NCI-H2227 treated with DMSO at 0.1 percent for 48 hours (cell line): ENCODE results near the gene KCNK13.
"Not testable (repeated sequence)": the region's sequence is repeated elsewhere in the genome, so short reads cannot be mapped to it uniquely, and the experiment has no call there.

Source experiments
- DNase-seq: peaks from one replicate; lab custom pipeline; 2025; lab: John Stamatoyannopoulos, UW

The KCNK13 gene

DNA sequence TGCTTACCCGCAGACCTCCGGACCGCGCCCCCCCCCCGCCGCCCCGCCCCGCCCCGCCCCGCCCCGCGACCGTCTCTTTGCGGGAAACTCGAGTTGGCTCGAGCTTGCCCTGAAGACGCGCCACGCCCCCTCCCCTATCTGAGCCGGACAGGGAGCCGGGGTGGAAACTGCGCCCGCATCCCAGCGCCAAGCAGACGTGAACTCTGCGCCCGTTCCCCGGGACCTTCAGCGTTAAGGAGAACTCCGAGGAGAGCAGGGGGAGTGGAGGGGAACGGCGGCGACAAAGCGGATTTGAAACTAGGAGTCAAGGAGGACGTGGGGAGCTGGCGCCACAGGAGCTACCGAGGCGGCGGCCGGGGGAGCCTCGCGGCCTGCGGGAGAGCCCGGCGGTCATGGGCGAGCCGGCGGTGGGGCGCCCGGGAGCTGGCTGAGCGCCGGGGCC, at the start of gene KCNK13:
TSS of gene KCNK13 (plus strand) at position 310 of the 442 bp plus-strand sequence. CDS start 212 bp downstream, outside the sequence.
- no peak for DNase-seq

- no peak for DNase-seq
These were observed 44.4 kb upstream of the KCNK13 start for GRCh38 chr14:90017371-90017770.

DNA sequence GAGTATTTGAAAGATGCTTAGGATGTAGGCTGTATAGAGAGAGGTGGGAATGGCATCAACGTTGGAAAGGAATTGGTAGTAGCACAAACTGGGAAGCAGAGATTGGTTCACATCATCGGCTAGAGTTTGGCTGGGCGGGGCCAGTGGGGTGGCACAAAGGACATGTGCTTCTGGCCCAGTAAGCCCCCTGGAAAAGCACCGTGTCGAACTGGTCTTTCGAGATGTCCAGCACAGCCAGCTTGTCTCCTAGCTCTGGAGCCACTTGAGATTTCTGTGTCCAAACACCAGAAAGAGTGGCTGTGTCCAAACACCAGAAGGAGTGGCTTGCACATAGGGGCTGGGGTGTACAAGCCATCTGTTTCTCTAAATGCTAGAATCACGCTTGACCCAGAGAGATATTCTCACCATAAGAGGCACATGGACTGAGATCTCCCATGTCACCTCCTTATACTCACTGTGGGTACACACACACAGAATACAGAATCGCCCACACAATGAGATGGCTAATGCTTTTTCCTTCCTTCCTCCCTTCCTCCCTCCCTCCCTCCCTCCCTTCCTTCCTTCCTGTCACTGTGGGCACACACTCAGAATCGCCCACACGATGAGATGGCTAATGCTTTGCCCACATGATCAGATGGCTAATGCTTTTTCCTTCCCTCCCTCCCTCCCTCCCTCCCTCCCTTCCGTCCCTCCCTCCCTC, 41.8 kb upstream of the KCNK13 start:
- DNase-seq = no peak

GRCh38 chr14:90023176-90023896, 38.5 kb upstream of the KCNK13 start:
- no peak for DNase-seq

DNA sequence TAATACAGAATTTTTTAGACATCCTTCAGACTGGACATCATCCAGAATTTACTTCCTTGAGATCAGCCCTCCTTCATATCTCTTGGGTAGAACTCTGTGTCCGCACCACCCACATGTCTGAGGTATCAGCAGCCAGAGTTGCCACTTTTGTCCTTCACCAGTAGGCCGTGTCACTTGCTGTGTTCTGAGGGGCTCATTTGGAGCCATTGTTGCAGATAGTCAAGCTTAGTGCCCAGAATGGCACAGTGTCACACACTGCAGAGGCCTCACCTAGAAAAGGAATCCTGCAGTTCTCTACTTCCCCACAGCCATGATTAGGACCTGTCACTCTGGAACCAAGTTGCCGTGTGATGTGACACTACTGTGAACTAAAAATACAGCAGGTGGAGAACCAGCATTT, 36.9 kb upstream of the KCNK13 start:
- no peak for DNase-seq

DNA sequence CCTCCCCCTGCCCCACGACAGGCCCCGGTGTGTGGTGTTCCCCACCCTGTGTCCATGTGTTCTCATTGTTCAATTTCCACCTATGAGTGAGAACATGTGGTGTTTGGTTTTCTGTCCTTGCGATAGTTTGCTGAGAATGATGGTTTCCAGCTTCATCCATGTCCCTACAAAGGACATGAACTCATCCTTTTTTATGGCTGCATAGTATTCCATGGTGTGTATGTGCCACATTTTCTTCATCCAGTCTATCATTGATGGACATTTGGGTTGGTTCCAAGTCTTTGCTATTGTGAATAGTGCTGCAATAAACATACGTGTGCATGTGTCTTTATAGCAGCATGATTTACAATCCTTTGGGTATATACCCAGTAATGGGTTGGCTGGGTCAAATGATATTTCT, 35.2 kb upstream of the KCNK13 start:
- DNase-seq = not testable (repeated sequence)

DNA sequence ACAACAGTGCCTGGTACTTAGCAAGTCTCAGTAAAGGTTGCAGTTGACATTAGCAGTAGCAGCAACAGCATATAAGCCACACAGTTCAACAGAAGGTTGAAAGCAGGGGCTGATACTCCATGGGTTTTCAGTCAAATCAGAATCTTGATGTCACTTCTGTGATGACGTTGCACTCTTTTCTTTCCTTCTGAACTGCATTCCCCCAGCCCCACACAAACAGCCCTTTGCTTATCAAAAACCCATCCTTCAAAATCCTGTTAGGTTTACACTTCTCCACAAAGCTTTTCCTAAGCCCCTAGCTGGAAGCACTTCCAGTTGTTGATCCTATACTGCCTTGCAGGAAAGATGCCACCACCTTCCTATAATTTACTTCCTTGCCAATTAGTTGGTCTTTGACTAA, 34.0 kb upstream of the KCNK13 start:
- no peak for DNase-seq

DNA sequence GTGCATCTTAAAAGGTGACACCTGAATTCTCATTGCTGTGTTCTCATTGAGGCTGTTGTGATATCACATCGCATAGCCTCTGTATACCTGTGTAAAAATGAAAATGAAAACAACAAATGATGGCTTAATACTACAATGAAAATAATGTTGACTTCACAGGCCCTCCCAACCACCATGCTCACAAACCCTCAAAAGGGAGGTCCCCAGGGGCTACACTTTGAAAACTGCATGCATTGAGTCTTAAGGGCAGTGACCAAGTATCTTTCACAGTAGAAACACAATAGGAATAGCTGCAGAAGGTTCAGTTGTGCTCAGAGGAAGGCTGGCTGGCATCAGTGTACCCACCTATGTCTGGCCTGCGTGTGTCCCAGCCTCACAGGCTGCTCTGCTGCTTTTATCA, 27.6 kb upstream of the KCNK13 start:
- no peak for DNase-seq

GRCh38 chr14:90034835-90035525, 26.8 kb upstream of the KCNK13 start:
- DNase-seq = no peak

DNA sequence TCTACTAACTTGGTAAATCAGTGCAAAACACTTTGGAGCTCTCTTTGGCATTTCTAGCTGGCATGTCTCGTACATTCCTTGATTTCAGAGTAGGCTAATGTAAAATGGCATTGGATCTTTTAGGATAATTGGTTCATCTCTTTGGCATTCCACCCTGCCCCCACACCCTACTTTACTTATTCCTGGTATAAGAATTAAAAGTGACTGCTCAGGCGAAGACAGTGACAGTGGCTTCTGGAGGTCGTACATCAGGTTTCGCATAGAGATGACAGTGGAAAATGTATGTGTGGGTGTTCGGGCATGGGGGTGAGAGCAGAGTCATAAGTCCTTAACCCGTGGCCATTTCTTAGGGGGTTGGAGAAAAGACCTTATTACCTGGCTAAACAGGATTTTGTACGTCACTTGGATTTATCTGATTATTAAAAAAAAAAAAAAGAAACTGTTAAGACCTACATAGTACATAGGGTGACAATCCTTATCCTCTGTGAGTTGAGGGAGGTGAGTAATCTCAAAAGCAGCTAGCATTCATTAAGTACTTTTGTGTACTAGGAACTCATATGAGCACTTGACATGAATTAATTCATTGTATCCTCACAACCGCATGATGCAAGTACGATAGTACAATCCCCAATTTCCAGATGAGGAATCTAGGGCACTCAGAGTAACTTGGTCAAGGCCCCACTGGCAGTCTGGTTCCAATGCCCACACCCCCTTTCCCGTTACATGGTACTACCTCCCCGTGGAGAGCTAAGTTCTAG, 22.4 kb upstream of the KCNK13 start:
- DNase-seq = no peak

DNA sequence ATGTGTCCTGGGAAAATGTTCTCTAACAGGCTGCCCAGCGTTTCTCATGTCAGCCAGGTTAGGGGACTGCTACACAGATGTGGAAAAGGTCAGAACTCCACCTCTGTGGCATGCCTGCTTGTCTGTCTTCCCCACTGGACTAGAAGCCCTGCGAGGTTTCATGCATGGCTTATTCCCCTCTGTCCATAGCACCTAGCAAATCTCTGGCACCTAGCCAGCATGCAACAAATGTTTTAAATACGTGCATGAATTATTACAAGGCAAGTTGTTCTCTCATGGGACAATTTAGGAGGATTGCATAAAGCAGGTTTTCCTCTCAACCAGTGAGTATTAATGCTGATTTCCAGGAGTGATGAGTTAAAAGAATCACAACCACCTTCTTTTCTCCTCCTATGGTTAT, 21.4 kb upstream of the KCNK13 start:
- DNase-seq = no peak

DNA sequence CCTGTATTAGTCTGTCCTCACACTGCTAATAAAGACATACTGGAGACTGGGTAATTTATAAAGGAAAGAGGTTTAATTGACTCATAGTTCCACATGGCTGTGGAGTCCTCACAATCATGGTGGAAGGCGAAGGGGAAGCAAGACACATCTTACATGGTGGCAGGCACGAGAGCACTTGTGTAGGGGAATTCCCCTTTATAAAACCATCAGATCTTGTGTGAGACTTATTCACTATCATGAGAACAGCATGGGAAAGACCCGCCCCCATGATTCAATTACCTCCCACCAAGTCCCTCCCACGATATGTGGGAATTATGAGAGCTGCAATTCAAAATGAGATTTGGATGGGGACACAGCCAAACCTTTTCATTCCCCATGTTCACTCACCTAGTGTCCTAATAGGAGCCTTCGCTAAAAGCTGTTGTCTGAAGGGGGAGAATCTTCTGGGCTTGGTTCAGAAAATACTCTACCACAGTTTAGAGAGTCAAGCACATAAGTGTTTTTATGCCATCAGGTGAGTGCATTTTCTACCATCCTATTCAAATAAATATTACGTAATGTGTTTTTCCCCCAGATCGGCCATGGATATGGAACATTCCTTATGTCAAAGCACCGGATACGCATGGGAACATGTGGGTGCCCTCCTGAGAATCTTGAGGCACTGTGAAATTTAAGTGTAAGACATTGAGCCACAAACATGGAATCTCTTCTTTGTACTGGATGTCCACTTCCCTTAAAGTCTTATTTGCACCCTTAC, 19.1 kb upstream of the KCNK13 start:
- DNase-seq = no peak

GRCh38 chr14:90045616-90046015, 16.2 kb upstream of the KCNK13 start:
- DNase-seq = no peak

- no peak for DNase-seq
These were observed 12.4 kb upstream of the KCNK13 start for GRCh38 chr14:90049390-90049789.

GRCh38 chr14:90050271-90050670, 11.5 kb upstream of the KCNK13 start:
- no peak for DNase-seq

GRCh38 chr14:90053044-90053443, 8.8 kb upstream of the KCNK13 start:
- DNase-seq = no peak

DNA sequence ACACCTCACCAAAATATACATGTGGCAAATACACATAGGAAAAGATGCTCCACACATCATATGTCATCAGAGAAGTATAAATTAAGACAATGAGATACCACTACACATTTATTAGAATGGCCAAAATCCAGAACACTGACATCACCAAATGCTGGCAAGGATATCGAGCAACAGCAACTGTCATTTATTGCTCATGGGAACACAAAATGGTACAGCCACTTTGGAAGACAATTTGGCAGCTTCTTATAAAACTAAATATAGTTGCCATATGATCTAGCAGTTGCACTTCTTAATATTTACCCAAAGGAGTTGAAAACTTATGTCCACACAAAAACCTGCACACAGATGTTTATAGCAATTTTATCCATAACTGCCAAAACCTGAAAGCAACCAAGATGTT, 7.0 kb upstream of the KCNK13 start:
- no peak for DNase-seq

- DNase-seq = no peak
These were observed 5.0 kb upstream of the KCNK13 start for GRCh38 chr14:90056826-90057225.

DNA sequence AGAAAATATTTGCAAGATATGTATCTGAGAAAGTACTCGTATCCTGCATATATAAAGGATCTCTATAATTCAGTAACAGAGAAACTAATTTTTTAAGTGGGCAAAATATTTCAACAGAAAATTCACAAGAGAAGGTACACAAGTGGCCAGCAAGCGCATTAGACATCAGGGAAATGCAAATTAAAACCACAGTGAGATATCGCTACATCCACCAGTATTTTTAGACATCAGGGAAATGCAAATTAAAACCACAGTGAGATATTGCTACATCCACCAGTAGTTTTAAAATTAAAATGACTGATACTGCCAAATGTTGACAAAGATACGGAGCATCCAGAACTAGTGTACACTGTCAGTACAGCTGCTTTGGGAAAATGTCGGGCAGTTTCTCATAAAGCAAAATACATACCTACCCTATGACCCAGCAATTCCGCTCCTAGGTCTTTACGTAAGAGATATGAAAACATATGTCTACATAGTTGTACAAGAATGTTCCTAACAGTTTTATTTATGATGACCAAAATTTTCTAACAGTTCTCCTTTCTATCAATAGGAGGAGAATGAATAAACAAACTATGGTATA, 2.8 kb upstream of the KCNK13 start:
- no peak for DNase-seq

- DNase-seq = peak; percentile 66
These were observed 1.4 kb upstream of the KCNK13 start for GRCh38 chr14:90060312-90060964.
